DOHH2 (cell line): ENCODE data around the gene EML6.
"Not testable (repeated sequence)": the region's sequence is repeated elsewhere in the genome, so short reads cannot be mapped to it uniquely, and the experiment has no call there.

Experiments used
- H3F3A ChIP-seq: fragments of 200-600 bp; sonication (generic), shearing (Covaris generic); 2 replicates; pipeline ENCODE4 v1.6.0; 2016; ENCODE audit warnings: antibody characterized with exemption, mild to moderate bottlenecking; ENCODE audit not compliant: control insufficient read depth, insufficient read depth
- H3K27ac ChIP-seq: fragments of 200-600 bp; sonication (generic); 2 replicates; pipeline ENCODE4 v1.5.1; 2014; ENCODE audit warnings: low read depth, mild to moderate bottlenecking, low read length, moderate library complexity
- H3K27me3 ChIP-seq: fragments of 200-600 bp; sonication (generic); 2 replicates; pipeline ENCODE4 v1.6.1; 2014; ENCODE audit warnings: mild to moderate bottlenecking, low read length, mixed read lengths; ENCODE audit not compliant: control insufficient read depth
- H3K36me3 ChIP-seq: fragments of 200-600 bp; sonication (generic); 2 replicates; pipeline ENCODE4 v1.6.1; 2014; ENCODE audit warnings: mild to moderate bottlenecking, low read length, moderate library complexity, mixed read lengths; ENCODE audit not compliant: control insufficient read depth
- H3K4me1 ChIP-seq: fragments of 200-600 bp; sonication (generic); 2 replicates; pipeline ENCODE4 v1.6.1; 2014; ENCODE audit warnings: mild to moderate bottlenecking, low read length, mixed read lengths; ENCODE audit not compliant: control insufficient read depth
- H3K4me2 ChIP-seq: fragments of 200-600 bp; sonication (generic); 2 replicates; pipeline ENCODE4 v1.6.0; 2014; ENCODE audit warnings: mild to moderate bottlenecking, low read length, moderate library complexity
- H3K4me3 ChIP-seq: fragments of 200-600 bp; sonication (generic); 2 replicates; pipeline ENCODE4 v1.5.1; 2014; ENCODE audit warnings: mild to moderate bottlenecking, low read length, mixed read lengths
- H3K79me2 ChIP-seq: fragments of 200-600 bp; sonication (generic); 2 replicates; pipeline ENCODE4 v1.6.1; 2014; ENCODE audit warnings: mild to moderate bottlenecking, low read length, mixed read lengths; ENCODE audit not compliant: control insufficient read depth
- H3K9me2 ChIP-seq: fragments of 200-600 bp; sonication (generic); replicated peaks from 2 replicates; pipeline ENCODE4 v1.6.1; 2014; ENCODE audit warnings: mild to moderate bottlenecking, low read length, mixed read lengths; ENCODE audit not compliant: control insufficient read depth
- H3K9me3 ChIP-seq: fragments of 200-600 bp; sonication (generic); 2 replicates; pipeline ENCODE4 v1.6.1; 2014; ENCODE audit warnings: antibody characterized with exemption, low read length, mixed read lengths; ENCODE audit not compliant: control insufficient read depth, insufficient read depth
- H4K20me1 ChIP-seq: fragments of 200-600 bp; sonication (generic); 2 replicates; pipeline ENCODE4 v1.6.0; 2014; ENCODE audit warnings: low read depth, mild to moderate bottlenecking, antibody characterized with exemption, low read length, moderate library complexity; ENCODE audit not compliant: control insufficient read depth, insufficient read depth
- EZH2phosphoT487 ChIP-seq: fragments of 200-600 bp; sonication (generic); IDR thresholded peaks from 2 replicates; pipeline ENCODE4 v1.6.1; 2017; ENCODE audit warnings: borderline replicate concordance, mild to moderate bottlenecking, antibody characterized with exemption, low read length, moderate library complexity, mixed read lengths
- TF ChIP-seq, protein P1 (sequence below): fragments of 200-600 bp; sonication (generic); IDR thresholded peaks from one replicate; pipeline ENCODE4 v1.5.1; 2014; ENCODE audit warnings: antibody characterized with exemption, mild to moderate bottlenecking, low read depth, low read length; ENCODE audit not compliant: poor library complexity, severe bottlenecking

Gene EML6

DNA sequence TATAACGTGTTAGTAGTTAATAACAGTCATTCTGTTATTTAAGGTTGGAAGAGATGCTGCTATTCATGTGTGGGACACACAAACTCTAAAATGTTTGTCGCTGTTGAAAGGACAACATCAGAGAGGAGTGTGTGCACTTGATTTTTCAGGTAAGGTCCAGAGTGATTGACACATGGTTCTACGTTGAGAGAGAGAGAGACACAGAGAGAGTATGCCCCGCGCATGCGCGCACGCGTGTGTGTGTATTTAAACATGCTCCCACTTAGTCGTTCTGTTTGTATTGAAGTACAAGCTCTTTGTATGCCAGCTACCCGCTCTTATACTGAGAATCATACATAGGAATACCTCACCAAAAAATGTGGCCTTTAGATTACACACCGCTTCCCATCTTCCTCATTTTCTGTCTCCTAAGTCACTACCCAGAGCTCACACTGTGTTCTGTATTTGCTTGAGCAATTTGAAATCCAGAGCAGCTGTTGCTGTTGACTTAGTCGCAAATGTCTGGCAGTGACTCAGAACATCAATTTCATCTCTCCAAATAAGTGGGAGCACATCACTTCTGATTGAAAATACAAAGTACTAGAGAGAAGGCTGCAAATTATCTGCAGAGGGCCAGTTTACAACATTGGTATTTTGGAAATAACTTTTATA, 148.1 kb downstream of the EML6 start:
- Histone ChIP-seq H3K9me2 (no peaks in the 10 kb centered on the region), H3K4me1 (peaks cover 11% of the 10 kb centered on the region), H3K79me2 (no peaks in the 10 kb centered on the region), H3K9me3 (no peaks in the 10 kb centered on the region), H4K20me1 (no peaks in the 10 kb centered on the region), H3K4me3 (no peak overlapping the region), H3F3A (no peaks in the 10 kb centered on the region), H3K36me3 (peaks cover 22% of the 10 kb centered on the region), H3K4me2 (no peak overlapping the region), H3K27me3 (no peaks in the 10 kb centered on the region), H3K27ac (no peak overlapping the region)
- TF ChIP-seq EZH2phosphoT487 = no peak
- TF ChIP-seq, protein P1, sequence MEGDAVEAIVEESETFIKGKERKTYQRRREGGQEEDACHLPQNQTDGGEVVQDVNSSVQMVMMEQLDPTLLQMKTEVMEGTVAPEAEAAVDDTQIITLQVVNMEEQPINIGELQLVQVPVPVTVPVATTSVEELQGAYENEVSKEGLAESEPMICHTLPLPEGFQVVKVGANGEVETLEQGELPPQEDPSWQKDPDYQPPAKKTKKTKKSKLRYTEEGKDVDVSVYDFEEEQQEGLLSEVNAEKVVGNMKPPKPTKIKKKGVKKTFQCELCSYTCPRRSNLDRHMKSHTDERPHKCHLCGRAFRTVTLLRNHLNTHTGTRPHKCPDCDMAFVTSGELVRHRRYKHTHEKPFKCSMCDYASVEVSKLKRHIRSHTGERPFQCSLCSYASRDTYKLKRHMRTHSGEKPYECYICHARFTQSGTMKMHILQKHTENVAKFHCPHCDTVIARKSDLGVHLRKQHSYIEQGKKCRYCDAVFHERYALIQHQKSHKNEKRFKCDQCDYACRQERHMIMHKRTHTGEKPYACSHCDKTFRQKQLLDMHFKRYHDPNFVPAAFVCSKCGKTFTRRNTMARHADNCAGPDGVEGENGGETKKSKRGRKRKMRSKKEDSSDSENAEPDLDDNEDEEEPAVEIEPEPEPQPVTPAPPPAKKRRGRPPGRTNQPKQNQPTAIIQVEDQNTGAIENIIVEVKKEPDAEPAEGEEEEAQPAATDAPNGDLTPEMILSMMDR = no peak

DNA sequence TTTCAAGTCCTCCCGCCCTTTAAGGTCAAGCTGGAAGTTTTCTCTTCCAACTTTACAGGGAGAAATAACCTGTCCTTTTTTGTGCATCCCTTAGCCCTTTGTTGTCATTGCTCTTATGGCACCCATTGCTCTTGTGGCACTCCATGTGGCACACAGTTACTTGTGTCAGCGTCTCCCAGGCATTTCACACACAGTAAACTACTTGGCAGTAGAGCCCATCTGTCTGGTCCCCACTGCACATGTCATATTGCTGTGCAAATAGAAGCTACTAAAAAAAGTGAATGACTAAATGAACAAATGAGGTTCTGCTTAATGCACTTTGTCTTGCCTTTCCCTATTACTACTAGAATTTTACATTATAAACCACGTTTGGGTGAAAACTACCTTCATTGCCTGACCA, 149.3 kb downstream of the EML6 start:
- Histone ChIP-seq H3K4me2 (no peak overlapping the region), H3K4me1 (no peaks in the 10 kb centered on the region), H3K9me3 (no peaks in the 10 kb centered on the region), H3K27me3 (no peaks in the 10 kb centered on the region), H3K36me3 (peaks cover 15% of the 10 kb centered on the region), H3K79me2 (no peaks in the 10 kb centered on the region), H3F3A (no peaks in the 10 kb centered on the region), H3K27ac (no peak overlapping the region), H3K9me2 (no peaks in the 10 kb centered on the region), H4K20me1 (no peaks in the 10 kb centered on the region), H3K4me3 (no peak overlapping the region)
- no peak for TF ChIP-seq EZH2phosphoT487
- TF ChIP-seq, protein P1 = no peak

DNA sequence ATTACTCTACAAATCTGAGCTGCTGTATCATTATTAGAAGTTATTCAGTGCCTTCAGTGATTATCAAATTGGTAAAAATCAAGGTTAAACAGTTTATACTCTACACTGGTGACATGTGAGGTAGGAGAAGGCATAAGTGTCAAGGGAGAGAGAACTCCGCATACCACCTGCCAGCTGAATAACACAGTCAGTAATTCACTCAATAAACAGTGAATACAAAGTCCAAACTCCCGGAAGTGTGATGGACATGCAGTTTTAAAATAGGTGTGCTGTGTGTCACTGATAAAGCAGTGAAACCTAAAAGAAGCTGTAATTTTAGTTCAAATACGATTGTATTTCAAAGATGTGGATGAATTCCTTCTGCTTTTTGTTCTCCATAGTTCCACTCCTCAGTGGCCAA, 149.8 kb downstream of the EML6 start:
- H3K4me1 ChIP-seq, H3F3A ChIP-seq, H3K9me3 ChIP-seq, H3K27ac ChIP-seq, H3K4me3 ChIP-seq, H3K79me2 ChIP-seq, H3K9me2 ChIP-seq, H3K4me2 ChIP-seq, H3K27me3 ChIP-seq, H4K20me1 ChIP-seq: not testable (repeated sequence)
- H3K36me3 ChIP-seq = peaks cover 14% of the 10 kb centered on the region

DNA sequence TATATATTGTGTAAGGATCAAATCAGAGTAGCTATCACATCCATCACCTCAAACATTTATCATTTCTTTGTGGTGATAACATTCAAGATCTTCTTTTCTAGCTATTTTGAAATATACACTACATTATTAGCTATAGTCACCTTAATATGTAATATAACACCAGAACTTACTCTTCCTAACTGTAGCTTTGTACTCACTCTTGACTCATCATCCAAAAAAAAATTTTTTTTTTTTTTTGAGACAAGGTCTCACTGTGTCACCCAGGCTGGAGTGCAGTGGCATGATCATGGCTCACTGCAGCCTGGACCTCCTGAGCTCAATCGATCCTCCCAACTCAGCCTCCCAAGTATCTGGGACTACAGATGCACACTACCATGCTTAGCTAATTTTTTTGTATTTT, 153.3 kb downstream of the EML6 start:
- Histone ChIP-seq H3K79me2 (no peaks in the 10 kb centered on the region), H3K27ac (no peak overlapping the region), H3K9me3 (no peaks in the 10 kb centered on the region), H3K4me2 (no peak overlapping the region), H3K27me3 (no peaks in the 10 kb centered on the region), H3K4me1 (no peaks in the 10 kb centered on the region), H3F3A (no peaks in the 10 kb centered on the region), H4K20me1 (no peaks in the 10 kb centered on the region), H3K9me2 (no peaks in the 10 kb centered on the region), H3K36me3 (peaks cover 8% of the 10 kb centered on the region; the same call in 1 of the 2 replicates), H3K4me3 (no peak overlapping the region)
- no peak for TF ChIP-seq EZH2phosphoT487
- TF ChIP-seq, protein P1 = no peak
